Measurements from ENCODE around the gene C16orf86. TPM values are rescaled to one million over a fixed set of nuclear protein-coding genes. Genes with fewer than 3 reads are reported as not detected.
A peak's percentile ranks its signal among the peaks of the same experiment; 100 is the strongest.

C16orf86 gene
- polyA plus RNA-seq, 3 donors: 2.1 to 2.9 (median 2.5) TPM

GRCh38 chr16:67665598-67665997 is 1.0 kb upstream of the C16orf86 start:
- no peak for DNase-seq (ENCODE audit: low read depth in 3 of 3, low spot score in 2 of 3)

GRCh38 chr16:67666032-67666551 is 522 bp upstream of the C16orf86 start:
- no peak for DNase-seq (ENCODE audit: low read depth in 3 of 3, low spot score in 2 of 3)

GRCh38 chr16:67667453-67667816 is 821 bp downstream of the C16orf86 start:
- no peak for DNase-seq (ENCODE audit: low read depth in 3 of 3, low spot score in 2 of 3)

DNA sequence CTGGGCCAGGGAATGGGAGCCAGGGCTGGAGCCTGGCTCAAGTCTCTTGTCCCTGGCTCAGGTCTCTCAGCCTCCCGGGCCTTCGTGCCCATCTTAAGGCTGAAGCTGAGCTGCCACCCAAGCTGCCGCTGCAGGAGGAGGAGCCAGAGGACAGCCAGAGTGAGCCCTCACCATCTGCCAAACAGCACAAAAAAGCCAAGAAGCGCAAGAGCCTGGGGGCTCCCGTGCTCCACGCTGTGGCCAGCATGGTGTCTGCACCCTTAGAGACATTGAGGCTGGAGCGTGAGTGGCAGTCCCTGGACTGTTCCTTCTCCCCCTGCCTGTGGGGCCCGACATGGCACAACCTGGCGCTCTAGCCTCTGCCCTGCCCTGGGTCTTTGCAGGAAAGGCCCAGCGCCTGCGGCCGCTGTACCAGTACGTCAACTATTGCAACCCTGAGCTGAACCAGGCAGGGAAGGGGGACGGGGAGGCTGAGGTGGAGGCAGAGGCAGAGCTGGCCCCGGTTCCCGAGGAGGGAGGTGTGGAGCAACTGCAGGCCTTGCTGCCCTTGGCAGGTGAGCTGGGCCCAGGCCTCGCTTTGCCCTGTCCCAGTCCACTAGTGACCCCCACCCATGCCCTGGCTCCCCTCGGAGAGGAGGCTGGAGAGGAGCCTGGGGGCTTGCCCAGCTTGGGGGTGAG is 1.3 kb downstream of the C16orf86 start:
- DNase-seq (ENCODE audit: low read depth in 3 of 3, low spot score in 2 of 3): peak in 2 of 3 donors; percentile 65 to 81

- DNase-seq (ENCODE audit: low read depth in 3 of 3, low spot score in 2 of 3): no peak
Observed at GRCh38 chr16:67668495-67669157, 2.0 kb downstream of the C16orf86 start.

DNA sequence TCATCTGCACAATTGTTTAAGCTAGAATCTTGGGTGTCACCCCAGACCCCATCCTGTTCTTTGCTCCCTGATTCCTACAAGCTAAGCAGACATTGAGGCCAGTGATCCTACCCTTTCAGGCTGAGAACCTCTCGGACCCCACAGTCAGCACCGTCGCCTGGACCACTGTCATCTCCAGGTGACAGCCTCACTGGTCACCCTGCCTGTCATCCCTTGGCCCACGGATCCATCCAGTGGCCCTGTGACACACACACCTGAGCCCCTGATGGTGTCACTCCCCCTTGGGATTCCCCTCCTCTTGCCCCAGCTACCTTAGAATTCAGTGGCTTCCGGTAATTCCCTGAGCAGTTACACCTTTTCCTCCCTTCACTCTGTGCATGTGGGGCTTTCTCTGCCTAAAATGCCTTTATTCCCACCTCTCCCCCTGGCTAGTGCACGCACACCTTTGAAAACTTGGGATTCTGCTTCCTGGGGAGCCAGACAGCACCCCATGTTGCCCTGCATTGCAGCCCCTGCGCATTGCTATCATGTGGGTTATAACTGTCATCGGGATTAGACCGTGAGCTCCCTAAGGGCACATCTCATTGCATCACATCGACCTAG is 3.0 kb downstream of the C16orf86 start:
- DNase-seq (ENCODE audit: low read depth in 3 of 3, low spot score in 2 of 3): no peak

DNA sequence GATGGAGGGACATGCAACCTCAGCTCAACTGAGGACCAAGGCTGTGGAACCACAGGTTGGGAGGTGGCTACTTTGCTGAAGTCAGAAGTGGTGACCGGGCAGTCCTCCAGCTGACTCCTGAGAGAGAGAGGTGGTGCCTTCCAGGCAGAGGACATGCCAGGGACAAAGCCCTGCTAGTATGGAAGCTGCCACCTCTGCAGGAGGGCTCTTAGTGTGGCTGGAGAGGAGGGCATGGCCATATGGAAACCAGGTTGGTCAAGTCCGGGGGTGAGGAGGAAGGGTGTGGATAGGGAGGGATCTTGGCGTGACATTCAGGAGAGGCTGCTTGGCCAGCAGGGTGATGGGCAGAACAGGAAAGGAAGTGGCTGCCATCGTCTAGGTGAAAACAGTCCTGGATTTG is 5.7 kb downstream of the C16orf86 start:
- DNase-seq (ENCODE audit: low read depth in 3 of 3, low spot score in 2 of 3): no peak

DNA sequence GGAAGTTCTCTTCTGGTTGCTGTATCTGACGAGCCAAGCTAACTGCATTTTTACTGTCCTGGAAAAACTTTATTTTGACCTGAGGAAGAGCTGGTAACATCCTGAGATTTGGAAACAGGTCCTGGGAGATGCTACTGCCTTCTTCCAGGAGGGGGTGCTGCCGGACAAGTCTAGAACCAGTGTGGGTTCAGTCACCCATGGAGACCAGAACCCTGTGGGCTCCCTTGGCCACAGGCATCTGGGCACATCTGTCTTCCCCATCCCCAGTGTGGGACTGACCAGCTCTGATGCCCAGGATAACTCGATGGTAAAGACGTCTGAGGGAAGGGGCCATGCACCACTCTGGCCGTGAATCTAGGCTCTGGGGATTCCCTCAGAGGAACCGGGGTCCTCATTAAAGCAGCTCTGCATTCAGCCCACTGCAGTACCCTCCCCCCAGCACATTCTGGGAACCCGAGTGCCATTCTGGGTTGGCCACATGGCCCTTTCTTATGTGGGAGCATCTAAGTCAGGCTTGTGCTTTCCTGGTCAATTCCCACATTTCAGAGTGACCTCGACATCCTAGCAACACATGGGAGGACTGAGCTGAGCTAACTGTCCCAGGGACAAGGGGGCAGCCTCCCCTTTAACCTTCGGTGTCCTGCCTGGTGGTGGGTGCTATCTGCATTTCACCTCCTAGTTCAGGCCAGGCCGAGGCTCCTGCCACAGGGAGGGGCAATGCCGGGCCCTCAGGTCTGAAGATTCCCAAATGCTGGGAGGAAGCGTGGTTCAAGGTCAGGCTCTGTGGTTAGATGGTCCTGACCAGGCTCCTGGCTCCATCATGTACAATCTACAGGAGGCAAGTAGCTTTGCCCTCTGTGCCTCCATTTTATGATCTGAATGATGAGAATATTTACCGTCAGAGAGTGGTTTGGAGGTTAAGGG is 6.4 kb downstream of the C16orf86 start:
- DNase-seq (ENCODE audit: low read depth in 3 of 3, low spot score in 2 of 3): no peak

GRCh38 chr16:67673712-67674580 is 7.3 kb downstream of the C16orf86 start:
- DNase-seq (ENCODE audit: low read depth in 3 of 3, low spot score in 2 of 3): no peak

DNA sequence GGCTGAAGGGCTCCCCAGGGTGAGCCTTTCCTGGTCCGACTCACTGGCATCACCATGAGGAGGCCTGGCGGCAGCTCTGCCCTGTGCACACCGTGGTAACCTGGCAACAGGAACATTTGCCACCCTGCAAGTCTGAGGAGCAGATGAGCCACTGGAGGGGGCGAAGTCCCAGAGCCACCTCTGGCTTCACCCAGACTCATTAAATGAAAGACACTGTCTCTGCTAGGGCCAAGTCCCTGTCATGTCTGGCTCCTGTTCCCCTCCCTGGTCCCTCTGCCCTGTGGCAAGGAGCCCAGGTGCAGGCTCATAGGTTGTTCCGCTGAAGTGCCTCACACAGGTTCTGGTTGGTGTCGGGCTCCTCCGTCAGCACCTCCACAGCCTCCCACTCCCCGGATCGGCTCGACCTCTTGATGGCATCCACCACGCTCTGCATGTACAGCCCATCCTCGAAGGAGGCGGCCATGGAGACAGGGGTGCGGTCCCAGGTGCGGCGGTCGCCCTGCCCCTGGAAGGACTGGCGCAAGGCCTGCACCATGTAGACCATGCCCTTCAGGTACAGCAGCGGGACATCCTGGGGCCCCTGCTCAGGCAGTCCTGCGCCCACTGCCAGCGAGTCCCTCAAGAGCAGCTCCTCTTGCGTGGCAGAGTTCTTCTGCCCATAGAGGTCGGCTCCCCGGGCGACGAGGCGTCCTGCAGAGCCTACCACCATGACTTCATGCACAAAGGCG is 8.4 kb downstream of the C16orf86 start:
- DNase-seq (ENCODE audit: low read depth in 3 of 3, low spot score in 2 of 3): no peak

DNA sequence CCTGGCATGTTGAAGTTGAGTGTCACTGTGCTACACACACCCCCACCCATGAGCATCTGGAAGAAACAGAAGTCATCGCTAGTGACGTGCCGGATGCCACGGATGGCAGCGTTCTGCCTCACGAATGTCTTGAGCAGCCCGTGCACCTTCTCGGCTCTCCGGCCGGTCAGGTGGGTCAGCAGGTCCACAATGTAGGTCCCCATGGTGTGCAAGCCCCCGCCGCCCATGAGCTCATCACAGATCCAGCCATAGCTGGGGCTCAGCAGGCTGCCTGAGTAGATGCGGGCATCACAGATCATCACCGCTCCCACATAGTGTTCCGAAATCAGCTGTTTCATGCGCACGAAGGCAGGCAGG is 8.9 kb downstream of the C16orf86 start:
- DNase-seq (ENCODE audit: low read depth in 3 of 3, low spot score in 2 of 3): no peak

DNA sequence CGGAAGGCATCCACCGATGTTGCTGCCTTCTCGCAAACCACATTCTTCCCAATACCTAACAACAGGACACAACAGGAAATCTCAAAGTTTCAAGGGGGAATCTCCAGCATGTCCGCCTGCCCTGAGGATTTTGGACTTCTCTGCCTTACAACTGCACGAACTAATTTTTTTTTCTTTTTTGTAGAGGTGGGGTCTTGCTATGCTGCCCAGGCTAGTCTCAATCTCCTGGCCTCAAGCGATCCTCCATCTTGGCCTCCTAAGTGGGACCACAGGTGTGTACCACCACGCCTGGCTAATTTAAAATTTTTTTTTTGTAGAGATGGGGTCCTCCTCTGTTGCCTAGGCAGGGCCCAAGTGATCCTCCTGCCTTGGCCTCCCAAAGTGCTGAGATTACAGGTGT is 9.4 kb downstream of the C16orf86 start:
- no peak for DNase-seq (ENCODE audit: low read depth in 3 of 3, low spot score in 2 of 3)

DNA sequence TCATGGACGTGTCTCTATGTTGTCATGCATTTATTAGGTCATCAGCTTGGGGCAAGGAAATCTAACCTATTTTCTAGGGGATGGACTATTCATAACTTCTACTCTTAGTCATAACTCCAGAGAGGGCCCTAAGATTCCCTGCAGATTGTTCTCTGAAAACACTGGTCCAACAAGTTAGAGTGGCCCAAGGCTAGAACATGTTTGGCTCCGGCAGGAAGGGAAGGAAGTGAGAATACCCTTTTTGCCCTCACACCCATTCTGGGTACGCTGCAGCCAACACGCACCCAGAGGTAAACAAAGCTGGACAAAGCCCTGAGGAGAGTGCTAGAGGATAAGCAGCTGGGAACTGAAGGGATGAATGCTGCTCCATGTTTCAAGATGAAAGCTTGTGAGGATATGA is 9.9 kb downstream of the C16orf86 start:
- no peak for DNase-seq (ENCODE audit: low read depth in 3 of 3, low spot score in 2 of 3)

DNA sequence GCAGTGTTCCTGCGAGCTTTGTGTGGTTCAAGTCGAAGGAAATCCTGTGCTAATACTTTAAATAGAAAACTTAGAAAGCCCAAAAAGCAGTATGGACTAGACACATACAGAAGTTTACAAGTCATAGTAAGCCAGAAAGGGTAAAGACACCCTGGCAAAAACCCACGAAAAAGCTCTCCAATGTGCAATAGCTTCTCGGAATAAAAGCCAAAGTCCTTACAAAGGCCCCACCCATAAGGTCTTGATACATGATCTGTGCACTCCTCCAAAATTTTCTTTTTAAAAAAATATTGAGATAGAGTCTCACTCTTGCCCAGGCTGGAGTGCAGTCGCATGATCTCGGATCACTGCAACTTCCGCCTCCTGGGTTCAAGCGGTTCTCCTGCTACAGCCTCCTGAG is 10.3 kb downstream of the C16orf86 start:
- DNase-seq (ENCODE audit: low read depth in 3 of 3, low spot score in 2 of 3): no peak

DNA sequence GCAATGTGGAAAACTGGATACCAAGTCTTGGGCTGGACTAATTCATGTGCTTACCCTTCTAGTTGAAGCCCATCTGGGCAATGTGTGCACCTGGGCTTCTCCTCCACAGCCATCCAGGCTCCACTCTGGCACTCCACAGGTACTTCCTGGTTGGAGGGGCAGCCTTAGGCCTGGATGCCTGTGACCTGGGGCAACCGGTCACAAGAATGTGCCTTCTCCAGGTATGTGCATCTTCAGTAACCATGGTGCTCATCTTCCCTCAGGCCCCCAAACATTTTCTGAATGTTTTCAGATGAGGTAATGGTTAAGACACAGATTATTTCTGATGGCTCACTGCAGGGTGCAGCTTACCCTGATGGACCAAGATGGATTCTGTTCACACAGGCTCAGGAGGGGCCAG is 11.1 kb downstream of the C16orf86 start:
- DNase-seq (ENCODE audit: low read depth in 3 of 3, low spot score in 2 of 3): no peak

- no peak for DNase-seq (ENCODE audit: low read depth in 3 of 3, low spot score in 2 of 3)
Observed at GRCh38 chr16:67678354-67679023, 11.9 kb downstream of the C16orf86 start.

GRCh38 chr16:67679935-67680897 is 13.6 kb downstream of the C16orf86 start:
- DNase-seq (ENCODE audit: low read depth in 3 of 3, low spot score in 2 of 3): no peak

DNA sequence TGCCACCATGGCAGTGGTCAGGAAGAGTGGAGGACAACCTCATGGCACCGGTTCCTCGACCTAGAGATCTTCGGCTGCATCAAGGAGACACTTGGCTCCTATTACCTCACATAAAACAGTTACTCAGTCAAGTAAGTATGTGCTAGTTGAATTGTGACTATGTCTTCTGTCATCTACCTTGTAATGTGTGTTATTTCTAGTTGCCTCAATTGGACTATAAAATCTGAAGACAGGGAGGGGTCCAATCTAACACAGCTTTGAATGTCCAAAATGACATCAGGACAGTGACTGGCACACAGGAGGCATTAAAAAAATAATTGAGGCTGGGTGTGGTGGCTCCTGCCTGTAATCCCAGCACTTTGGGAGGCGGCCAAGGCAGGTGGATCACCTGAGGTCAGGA is 17.2 kb downstream of the C16orf86 start:
- DNase-seq (ENCODE audit: low read depth in 3 of 3, low spot score in 2 of 3): no peak

Data from right renal cortex interstitium (tissue), 3 donors.